Measurements from ENCODE around the gene IKZF3. TPM values are rescaled to one million over a fixed set of nuclear protein-coding genes. Genes with fewer than 3 reads are reported as not detected.
A peak's percentile ranks its signal among the peaks of the same experiment; 100 is the strongest.

Gene IKZF3
- total and polyA plus RNA-seq, 10 of the 15 experiments (the other 5 are each of a cell fraction or from before 2014, with no cell fraction given), result 5.5 to 98.2 (median 47.6) TPM

DNA sequence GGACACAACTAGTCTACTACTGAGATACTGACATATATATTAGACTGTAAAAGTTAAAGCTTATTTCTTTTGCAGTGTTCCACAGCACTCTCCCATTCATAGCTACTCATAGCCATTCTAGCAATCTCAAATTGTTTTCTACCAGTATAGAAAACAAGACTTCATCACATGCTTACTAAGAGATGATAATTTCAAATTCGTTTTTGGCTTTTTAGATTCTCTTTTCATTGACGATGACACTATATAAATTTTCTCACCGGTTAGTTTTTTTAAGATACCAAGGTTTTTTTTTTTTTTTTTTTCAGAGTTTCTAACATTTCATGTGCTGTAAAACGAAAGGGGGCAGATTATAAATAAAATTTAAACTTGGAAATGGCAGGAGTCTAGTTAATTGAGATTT lies 17.9 kb downstream of the IKZF3 start:
- Histone ChIP-seq H3K4me2 (ENCODE audit: control insufficient read depth, insufficient read depth) (no peak overlapping the region), H3K4me3 (no peak overlapping the region), H4K20me1 (ENCODE audit: control insufficient read depth, insufficient read depth) (no peaks in the 10 kb centered on the region), H3K27me3 (replicated peaks in 1 of 2; ENCODE audit: control insufficient read depth in 2 of 2, insufficient read depth in 2 of 2, low read length in 1 of 2) (no peaks in the 10 kb centered on the region), H3K9ac (ENCODE audit: control insufficient read depth, insufficient read depth, low read length) (no peak overlapping the region), H3K4me1 (ENCODE audit: control insufficient read depth, insufficient read depth, low read length) (peaks cover 58% of the 10 kb centered on the region), H3K79me2 (ENCODE audit: control insufficient read depth, insufficient read depth, low read length) (peaks cover 93% of the 10 kb centered on the region), H2AFZ (ENCODE audit: control insufficient read depth, low read depth, low read length) (no peak overlapping the region), H3K36me3 (ENCODE audit: control insufficient read depth in 2 of 2, insufficient read depth in 2 of 2, low read length in 1 of 2) (peaks cover 4 to 19% of the 10 kb centered on the region in 2 experiments; a peak in 3 of 4 replicates), H3K9me3 (replicated peaks; ENCODE audit: control insufficient read depth, insufficient read depth, low read length) (no peaks in the 10 kb centered on the region; the same call in 2 of the 3 replicates), H3K27ac (ENCODE audit: control insufficient read depth, insufficient read depth) (peak overlapping the region; percentile 8; the same call in 1 of the 2 replicates)
- no peak for FAIRE-seq
- in situ Hi-C loops (cut with MboI) (no loop called here), intact Hi-C loops (cut with micrococcal nuclease; ENCODE audit: unreplicated experiment) (loop anchor here (5.0 kb wide), 1 partner anchor 74 kb away; no protein-coding TSS in a partner anchor)
- TF ChIP-seq RFX5 (IDR thresholded peaks at IDR 0.05; ENCODE audit: low read depth, low read length) (no peak), HDAC6 (IDR thresholded peaks at IDR 0.05; ENCODE audit: unreplicated experiment) (no peak), ZNF24 (IDR thresholded peaks at IDR 0.05) (no peak), BMI1 (IDR thresholded peaks at IDR 0.05; ENCODE audit: borderline replicate concordance) (no peak), FOS (IDR thresholded peaks at IDR 0.05; ENCODE audit: borderline replicate concordance, extremely low read depth, insufficient read length) (no peak), GATAD2B (conservative IDR thresholded peaks at IDR 0.05; ENCODE audit: low read depth) (no peak), MTA2 (IDR thresholded peaks at IDR 0.05; ENCODE audit: low read depth) (no peak)
- TF ChIP-seq, protein P1, sequence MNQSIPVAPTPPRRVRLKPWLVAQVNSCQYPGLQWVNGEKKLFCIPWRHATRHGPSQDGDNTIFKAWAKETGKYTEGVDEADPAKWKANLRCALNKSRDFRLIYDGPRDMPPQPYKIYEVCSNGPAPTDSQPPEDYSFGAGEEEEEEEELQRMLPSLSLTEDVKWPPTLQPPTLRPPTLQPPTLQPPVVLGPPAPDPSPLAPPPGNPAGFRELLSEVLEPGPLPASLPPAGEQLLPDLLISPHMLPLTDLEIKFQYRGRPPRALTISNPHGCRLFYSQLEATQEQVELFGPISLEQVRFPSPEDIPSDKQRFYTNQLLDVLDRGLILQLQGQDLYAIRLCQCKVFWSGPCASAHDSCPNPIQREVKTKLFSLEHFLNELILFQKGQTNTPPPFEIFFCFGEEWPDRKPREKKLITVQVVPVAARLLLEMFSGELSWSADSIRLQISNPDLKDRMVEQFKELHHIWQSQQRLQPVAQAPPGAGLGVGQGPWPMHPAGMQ (IDR thresholded peaks at IDR 0.05; ENCODE audit: borderline replicate concordance), result no peak
- TF ChIP-seq, protein P2, sequence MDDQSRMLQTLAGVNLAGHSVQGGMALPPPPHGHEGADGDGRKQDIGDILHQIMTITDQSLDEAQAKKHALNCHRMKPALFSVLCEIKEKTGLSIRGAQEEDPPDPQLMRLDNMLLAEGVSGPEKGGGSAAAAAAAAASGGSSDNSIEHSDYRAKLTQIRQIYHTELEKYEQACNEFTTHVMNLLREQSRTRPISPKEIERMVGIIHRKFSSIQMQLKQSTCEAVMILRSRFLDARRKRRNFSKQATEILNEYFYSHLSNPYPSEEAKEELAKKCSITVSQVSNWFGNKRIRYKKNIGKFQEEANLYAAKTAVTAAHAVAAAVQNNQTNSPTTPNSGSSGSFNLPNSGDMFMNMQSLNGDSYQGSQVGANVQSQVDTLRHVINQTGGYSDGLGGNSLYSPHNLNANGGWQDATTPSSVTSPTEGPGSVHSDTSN (IDR thresholded peaks at IDR 0.05; ENCODE audit: insufficient replicate concordance, low read depth, low read length), result no peak
- ChIA-PET SMC1A (ENCODE audit: uncharacterized antibody, unreplicated experiment) (interaction anchor here (0.8 to 3.5 kb wide), 12 partner anchors 8 to 70 kb away, joined by 3 to 29 read pairs (median 6); partner anchors contain the start of gene IKZF3), CTCF (interaction anchor here (0.7 to 2.5 kb wide), 7 partner anchors 11 to 215 kb away, joined by 3 to 10 read pairs (median 4); partner anchors contain the start of genes IKZF3 and ORMDL3), POLR2A (interaction anchor here (0.5 to 2.4 kb wide), 8 partner anchors 10 to 100 kb away, joined by 3 to 8 read pairs (median 3); no protein-coding TSS in a partner anchor), RAD21 (ENCODE audit: unreplicated experiment) (interaction anchor here (0.9 to 5.3 kb wide), 7 partner anchors 15 to 91 kb away, joined by 3 to 40 read pairs (median 4); no protein-coding TSS in a partner anchor)
- 61% methylated on average over 4 of the region's 4 CpGs for WGBS (ENCODE audit: insufficient coverage, insufficient replicate concordance, low lambda C conversion rate, missing lambda C conversion rate)
- BruUV-seq (replicated peaks), result no TSS peak
- no peak for DNase-seq (ENCODE audit: low read depth, low spot score)
- no peak for ATAC-seq
